SJCRH30 (cell line): Measurements from ENCODE around the gene NOP16. TPM values are rescaled to one million over a fixed set of nuclear protein-coding genes. Genes with fewer than 3 reads are reported as not detected.
"Not testable (repeated sequence)": the region's sequence is repeated elsewhere in the genome, so short reads cannot be mapped to it uniquely, and the experiment has no call there.

Source experiments
- DNase-seq, 2 experiments: peaks; one replicate each; pipeline ENCODE4 v3.0.0-alpha.2; 2015 to 2020
- H3K27ac ChIP-seq: fragments of 250-450 bp; sonication (Bioruptor Pico); 2 replicates; pipeline ENCODE4 v1.5.1; 2020; ENCODE audit warnings: mild to moderate bottlenecking, moderate library complexity
- H3K27me3 ChIP-seq: fragments of 250-450 bp; sonication (Bioruptor Pico); 2 replicates; pipeline ENCODE4 v1.5.1; 2020; ENCODE audit warnings: mild to moderate bottlenecking, moderate library complexity
- H3K36me3 ChIP-seq: fragments of 250-450 bp; sonication (Bioruptor Pico); 2 replicates; pipeline ENCODE4 v1.5.1; 2020; ENCODE audit warnings: mild to moderate bottlenecking, moderate library complexity
- H3K4me1 ChIP-seq: fragments of 250-450 bp; sonication (Bioruptor Pico); 2 replicates; pipeline ENCODE4 v1.5.1; 2020; ENCODE audit warnings: mild to moderate bottlenecking, moderate library complexity
- H3K4me3 ChIP-seq: fragments of 250-450 bp; sonication (Bioruptor Pico); 2 replicates; pipeline ENCODE4 v1.5.1; 2020; ENCODE audit warnings: mild to moderate bottlenecking, moderate library complexity
- H3K9me3 ChIP-seq: fragments of 250-450 bp; sonication (Bioruptor Pico); replicated peaks from 2 replicates; pipeline ENCODE4 v1.5.1; 2020; ENCODE audit warnings: mild to moderate bottlenecking, moderate library complexity
- total RNA-seq: library from RNA; depleted of rRNA; stranded (reverse); fragments of >200 nt; shearing (Covaris generic); gene quantifications from 2 replicates; pipeline ENCODE4 v1.2.3, GENCODE V29; 2014

Gene NOP16
- total RNA-seq, 1 experiment from 2014 or later = 52.9 TPM

GRCh38 chr5:176415952-176416924, 27.8 kb upstream of the NOP16 start, which contains the start of gene CLTB:
Gene CLTB, minus strand, starts transcription at chr5:176416539. Its CDS starts 176 bp downstream, at chr5:176416363.
- Histone ChIP-seq H3K9me3 (no peaks in the 10 kb centered on the region; the same call in 1 of the 2 replicates), H3K36me3 (no peaks in the 10 kb centered on the region), H3K4me3 (peak within 1 kb of the TSS; percentile 65), H3K4me1 (no peaks in the 10 kb centered on the region), H3K27ac (no peak within 1 kb of the TSS; the same call in 1 of the 2 replicates), H3K27me3 (no peaks in the 10 kb centered on the region)
- peak; percentile 79 to 87 for DNase-seq

- Histone ChIP-seq H3K4me1 (no peaks in the 10 kb centered on the region), H3K4me3 (peak overlapping the region; percentile 65), H3K36me3 (no peaks in the 10 kb centered on the region), H3K9me3 (no peaks in the 10 kb centered on the region), H3K27me3 (no peaks in the 10 kb centered on the region), H3K27ac (no peak overlapping the region)
- no peak for DNase-seq
Measured at GRCh38 chr5:176415240-176415951, 27.0 kb upstream of the NOP16 start.

- no peaks in the 10 kb centered on the region for H3K27me3 ChIP-seq
- no peaks in the 10 kb centered on the region for H3K36me3 ChIP-seq
- no peaks in the 10 kb centered on the region for H3K4me1 ChIP-seq
- H3K9me3 ChIP-seq = no peaks in the 10 kb centered on the region
- H3K27ac ChIP-seq = no peak overlapping the region
- H3K4me3 ChIP-seq = no peak overlapping the region
- no peak for DNase-seq
Measured at GRCh38 chr5:176414704-176415103, 26.3 kb upstream of the NOP16 start.

- no peak for DNase-seq
- Histone ChIP-seq H3K4me1 (no peaks in the 10 kb centered on the region), H3K36me3 (no peaks in the 10 kb centered on the region), H3K27ac (no peak overlapping the region), H3K27me3 (no peaks in the 10 kb centered on the region), H3K4me3 (no peak overlapping the region), H3K9me3 (no peaks in the 10 kb centered on the region)
Measured at GRCh38 chr5:176413709-176414191, 25.4 kb upstream of the NOP16 start.

- H3K9me3 ChIP-seq = no peaks in the 10 kb centered on the region
- H3K27me3 ChIP-seq = no peaks in the 10 kb centered on the region
- H3K4me3 ChIP-seq = no peak overlapping the region
- DNase-seq = no peak
- H3K36me3 ChIP-seq = no peaks in the 10 kb centered on the region
- no peak overlapping the region for H3K27ac ChIP-seq
- H3K4me1 ChIP-seq = no peaks in the 10 kb centered on the region
Measured at GRCh38 chr5:176413255-176413565, 24.8 kb upstream of the NOP16 start.

- H3K4me3 ChIP-seq = no peak overlapping the region
- H3K4me1 ChIP-seq = no peaks in the 10 kb centered on the region
- H3K9me3 ChIP-seq = no peaks in the 10 kb centered on the region
- no peak overlapping the region for H3K27ac ChIP-seq
- H3K36me3 ChIP-seq = no peaks in the 10 kb centered on the region
- H3K27me3 ChIP-seq = no peaks in the 10 kb centered on the region
- no peak for DNase-seq
Measured at GRCh38 chr5:176412517-176413254, 24.3 kb upstream of the NOP16 start.

- Histone ChIP-seq H3K27ac (no peak overlapping the region), H3K36me3 (no peaks in the 10 kb centered on the region), H3K4me1 (no peaks in the 10 kb centered on the region), H3K4me3 (no peak overlapping the region), H3K27me3 (no peaks in the 10 kb centered on the region), H3K9me3 (no peaks in the 10 kb centered on the region)
- no peak for DNase-seq
Measured at GRCh38 chr5:176410486-176411180, 22.2 kb upstream of the NOP16 start.

GRCh38 chr5:176409765-176410164, 21.4 kb upstream of the NOP16 start:
- Histone ChIP-seq H3K9me3 (no peaks in the 10 kb centered on the region), H3K4me3 (no peak overlapping the region), H3K27me3 (no peaks in the 10 kb centered on the region), H3K36me3 (no peaks in the 10 kb centered on the region), H3K27ac (no peak overlapping the region), H3K4me1 (no peaks in the 10 kb centered on the region)
- no peak for DNase-seq

- H3K27me3 ChIP-seq = no peaks in the 10 kb centered on the region
- no peak overlapping the region for H3K27ac ChIP-seq
- no peaks in the 10 kb centered on the region for H3K9me3 ChIP-seq
- no peaks in the 10 kb centered on the region for H3K36me3 ChIP-seq
- no peak overlapping the region for H3K4me3 ChIP-seq
- no peaks in the 10 kb centered on the region for H3K4me1 ChIP-seq
- DNase-seq = no peak
Measured at GRCh38 chr5:176408590-176408989, 20.2 kb upstream of the NOP16 start.

- not testable (repeated sequence) for H3K27ac ChIP-seq, DNase-seq, H3K27me3 ChIP-seq, H3K4me1 ChIP-seq, H3K36me3 ChIP-seq, H3K4me3 ChIP-seq, H3K9me3 ChIP-seq
Measured at GRCh38 chr5:176408252-176408573, 19.8 kb upstream of the NOP16 start.

- no peak overlapping the region for H3K4me3 ChIP-seq
- H3K4me1 ChIP-seq = no peaks in the 10 kb centered on the region
- no peaks in the 10 kb centered on the region for H3K27me3 ChIP-seq
- H3K27ac ChIP-seq = no peak overlapping the region
- no peaks in the 10 kb centered on the region for H3K36me3 ChIP-seq
- H3K9me3 ChIP-seq = no peaks in the 10 kb centered on the region
- no peak for DNase-seq
Measured at GRCh38 chr5:176407456-176408251, 19.3 kb upstream of the NOP16 start.

- no peaks in the 10 kb centered on the region for H3K27me3 ChIP-seq
- H3K4me3 ChIP-seq = no peak overlapping the region
- H3K27ac ChIP-seq = no peak overlapping the region
- no peaks in the 10 kb centered on the region for H3K9me3 ChIP-seq
- DNase-seq = no peak
- H3K4me1 ChIP-seq = no peaks in the 10 kb centered on the region
- H3K36me3 ChIP-seq = no peaks in the 10 kb centered on the region
Measured at GRCh38 chr5:176406436-176407052, 18.1 kb upstream of the NOP16 start.

- Histone ChIP-seq H3K4me3 (no peak overlapping the region), H3K36me3 (no peaks in the 10 kb centered on the region), H3K9me3 (no peaks in the 10 kb centered on the region), H3K27ac (no peak overlapping the region), H3K4me1 (no peaks in the 10 kb centered on the region), H3K27me3 (no peaks in the 10 kb centered on the region)
- DNase-seq = no peak
Measured at GRCh38 chr5:176405656-176406435, 17.4 kb upstream of the NOP16 start.
